IgD-negative memory B cell (primary cell): ENCODE results near the gene STK10. TPM values are rescaled to one million over a fixed set of nuclear protein-coding genes. Genes with fewer than 3 reads are reported as not detected.
"Not testable (repeated sequence)": the region's sequence is repeated elsewhere in the genome, so short reads cannot be mapped to it uniquely, and the experiment has no call there.

ENCODE experiments used
- H3K27ac Mint-ChIP-seq, 3 donors: one replicate each; pipeline ENCODE4 v1.8.0; 2020 to 2022; ENCODE audit warnings: mild to moderate bottlenecking in 3 of 3, mixed read lengths in 3 of 3, moderate library complexity in 1 of 3
- H3K27me3 Mint-ChIP-seq: one replicate; pipeline ENCODE4 v1.8.0; 2021; ENCODE audit warnings: mixed read lengths
- H3K36me3 Mint-ChIP-seq: one replicate; pipeline ENCODE4 v1.8.0; 2020; ENCODE audit warnings: mild to moderate bottlenecking, mixed read lengths
- H3K4me1 Mint-ChIP-seq, 3 donors: one replicate each; pipeline ENCODE4 v1.8.0; 2020 to 2022; ENCODE audit warnings: mixed read lengths in 3 of 3, mild to moderate bottlenecking in 1 of 3
- H3K4me3 Mint-ChIP-seq, 4 donors: one replicate each; pipeline ENCODE4 v1.8.0; 2020 to 2022; ENCODE audit warnings: mild to moderate bottlenecking in 4 of 4, mixed read lengths in 4 of 4, moderate library complexity in 3 of 4
- H3K9me3 Mint-ChIP-seq, 3 donors: one replicate each; pipeline ENCODE4 v1.8.0; 2020 to 2021; ENCODE audit warnings: mixed read lengths in 3 of 3, mild to moderate bottlenecking in 1 of 3
- polyA plus RNA-seq: library from polyadenylated mRNA; unstranded; fragments of 300-500 nt; fragmentation: Illumina TruSeq; gene quantifications from one replicate; pipeline ENCODE4 v1.2.3, GENCODE V29; 2021

STK10 gene
- polyA plus RNA-seq, 1 donor from 2014 or later, result 87.9 TPM

- not testable (repeated sequence) for H3K9me3 Mint-ChIP-seq, H3K4me1 Mint-ChIP-seq, H3K27me3 Mint-ChIP-seq, H3K4me3 Mint-ChIP-seq, H3K36me3 Mint-ChIP-seq, H3K27ac Mint-ChIP-seq
Measured at GRCh38 chr5:172205984-172206383, 18.0 kb upstream of the STK10 start.

GRCh38 chr5:172200476-172200875 lies 12.5 kb upstream of the STK10 start:
- H3K36me3 Mint-ChIP-seq, result no peaks in the 10 kb centered on the region
- H3K27ac Mint-ChIP-seq, result peak overlapping the region in 1 of 3 donors; percentile 50
- peaks cover 12 to 14% (median 14%) of the 10 kb centered on the region in 3 donors for H3K4me1 Mint-ChIP-seq
- no peaks in the 10 kb centered on the region for H3K9me3 Mint-ChIP-seq
- peak overlapping the region; percentile 6 to 68 (median 46) for H3K4me3 Mint-ChIP-seq
- peaks cover 5% of the 10 kb centered on the region for H3K27me3 Mint-ChIP-seq

GRCh38 chr5:172199446-172199845 lies 11.4 kb upstream of the STK10 start:
- H3K4me1 Mint-ChIP-seq, result peaks cover 12 to 14% (median 14%) of the 10 kb centered on the region in 3 donors
- H3K27me3 Mint-ChIP-seq, result peaks cover 5% of the 10 kb centered on the region
- H3K36me3 Mint-ChIP-seq, result no peaks in the 10 kb centered on the region
- no peaks in the 10 kb centered on the region for H3K9me3 Mint-ChIP-seq
- peak overlapping the region in 2 of 4 donors; percentile 63 to 71 for H3K4me3 Mint-ChIP-seq
- H3K27ac Mint-ChIP-seq, result no peak overlapping the region

GRCh38 chr5:172197775-172198174 lies 9.8 kb upstream of the STK10 start:
- not testable (repeated sequence) for H3K4me3 Mint-ChIP-seq, H3K27me3 Mint-ChIP-seq, H3K9me3 Mint-ChIP-seq, H3K36me3 Mint-ChIP-seq
- H3K4me1 Mint-ChIP-seq, result peaks cover 12 to 14% (median 14%) of the 10 kb centered on the region in 3 donors
- peak overlapping the region in 1 of 3 donors; percentile 62 for H3K27ac Mint-ChIP-seq

GRCh38 chr5:172194985-172195774 lies 7.2 kb upstream of the STK10 start:
- peaks cover 5% of the 10 kb centered on the region for H3K27me3 Mint-ChIP-seq
- no peak overlapping the region for H3K4me3 Mint-ChIP-seq
- no peak overlapping the region for H3K27ac Mint-ChIP-seq
- no peaks in the 10 kb centered on the region for H3K9me3 Mint-ChIP-seq
- peaks cover 6 to 8% (median 8%) of the 10 kb centered on the region in 3 donors for H3K4me1 Mint-ChIP-seq
- peaks cover 2% of the 10 kb centered on the region for H3K36me3 Mint-ChIP-seq

- Mint-ChIP-seq H3K36me3 (peaks cover 2% of the 10 kb centered on the region), H3K27me3 (peaks cover 2% of the 10 kb centered on the region), H3K4me3 (peak within 1 kb of the TSS in 1 of 4 donors; percentile 36), H3K27ac (no peak within 1 kb of the TSS), H3K9me3 (no peaks in the 10 kb centered on the region), H3K4me1 (peaks cover under 1% of the 10 kb centered on the region in 3 donors)
Measured at GRCh38 chr5:172193872-172194271, 5.8 kb upstream of the STK10 start, which contains the start of gene EFCAB9. EFCAB9 (plus strand) TSS chr5:172194172; CDS start chr5:172194173, 1 bp downstream.

GRCh38 chr5:172189693-172190296 lies 1.8 kb upstream of the STK10 start:
- H3K4me3 Mint-ChIP-seq, result peak overlapping the region in 1 of 4 donors; percentile 49
- H3K27me3 Mint-ChIP-seq, result no peaks in the 10 kb centered on the region
- no peaks in the 10 kb centered on the region for H3K9me3 Mint-ChIP-seq
- H3K27ac Mint-ChIP-seq, result peak overlapping the region in 1 of 3 donors; percentile 59
- peaks cover 2% of the 10 kb centered on the region for H3K36me3 Mint-ChIP-seq
- H3K4me1 Mint-ChIP-seq, result peaks cover 8 to 19% (median 9%) of the 10 kb centered on the region in 3 donors

- Mint-ChIP-seq H3K4me1 (peaks cover 12 to 24% (median 14%) of the 10 kb centered on the region in 3 donors), H3K27me3 (no peaks in the 10 kb centered on the region), H3K4me3 (peak overlapping the region; percentile 90 to 99 (median 96)), H3K27ac (peak overlapping the region; percentile 39 to 96 (median 59)), H3K36me3 (peaks cover 3% of the 10 kb centered on the region), H3K9me3 (no peaks in the 10 kb centered on the region)
Measured at GRCh38 chr5:172188893-172189692, 1.1 kb upstream of the STK10 start.

- no peaks in the 10 kb centered on the region for H3K9me3 Mint-ChIP-seq
- peaks cover 5% of the 10 kb centered on the region for H3K36me3 Mint-ChIP-seq
Measured at GRCh38 chr5:172187118-172188032, 649 bp downstream of the STK10 start.

GRCh38 chr5:172186114-172186695 lies 1.8 kb downstream of the STK10 start:
- no peaks in the 10 kb centered on the region for H3K9me3 Mint-ChIP-seq
- peak overlapping the region; percentile 96 to 99 (median 98) for H3K4me3 Mint-ChIP-seq
- no peaks in the 10 kb centered on the region for H3K27me3 Mint-ChIP-seq
- peak overlapping the region; percentile 96 to 98 (median 98) for H3K27ac Mint-ChIP-seq
- peaks cover 26 to 30% (median 29%) of the 10 kb centered on the region in 3 donors for H3K4me1 Mint-ChIP-seq
- H3K36me3 Mint-ChIP-seq, result peaks cover 4% of the 10 kb centered on the region

More at GRCh38 chr5:172187118-172188032, 649 bp downstream of the STK10 start:
- H3K4me1 Mint-ChIP-seq, result peaks cover 24 to 29% (median 28%) of the 10 kb centered on the region in 3 donors
- no peaks in the 10 kb centered on the region for H3K27me3 Mint-ChIP-seq
- peak overlapping the region; percentile 96 to 99 (median 98) for H3K4me3 Mint-ChIP-seq
- peak overlapping the region; percentile 96 to 98 (median 98) for H3K27ac Mint-ChIP-seq

- Mint-ChIP-seq H3K9me3 (no peaks in the 10 kb centered on the region), H3K4me3 (peak overlapping the region; percentile 96 to 99 (median 98)), H3K27ac (peak overlapping the region; percentile 96 to 98 (median 98)), H3K4me1 (peaks cover 34 to 35% (median 34%) of the 10 kb centered on the region in 3 donors), H3K27me3 (no peaks in the 10 kb centered on the region), H3K36me3 (peaks cover 8% of the 10 kb centered on the region)
Measured at GRCh38 chr5:172185096-172185461, 2.9 kb downstream of the STK10 start.

GRCh38 chr5:172183881-172184280 lies 4.1 kb downstream of the STK10 start:
- Mint-ChIP-seq H3K4me3 (peak overlapping the region in 3 of 4 donors; percentile 96 to 99 (median 99)), H3K36me3 (peaks cover 8% of the 10 kb centered on the region), H3K27me3 (no peaks in the 10 kb centered on the region), H3K9me3 (no peaks in the 10 kb centered on the region), H3K4me1 (peaks cover 43 to 45% (median 45%) of the 10 kb centered on the region in 3 donors), H3K27ac (peak overlapping the region; percentile 96 to 98 (median 98))

- peak overlapping the region in 1 of 4 donors; percentile 96 for H3K4me3 Mint-ChIP-seq
- peaks cover 8% of the 10 kb centered on the region for H3K36me3 Mint-ChIP-seq
- H3K27ac Mint-ChIP-seq, result peak overlapping the region in 2 of 3 donors; percentile 83 to 96
- no peaks in the 10 kb centered on the region for H3K9me3 Mint-ChIP-seq
- peaks cover 57 to 60% (median 58%) of the 10 kb centered on the region in 3 donors for H3K4me1 Mint-ChIP-seq
- no peaks in the 10 kb centered on the region for H3K27me3 Mint-ChIP-seq
Measured at GRCh38 chr5:172182291-172182690, 5.7 kb downstream of the STK10 start.
